Hematopoietic multipotent progenitor cell (in vitro differentiated cells): ENCODE results near the gene ETDC. TPM values are rescaled to one million over a fixed set of nuclear protein-coding genes. Genes with fewer than 3 reads are reported as not detected.

ENCODE experiments used
- DNase-seq, 3 donors: peaks; one replicate each; pipeline ENCODE4 v3.0.0-alpha.2; 2011 to 2015; ENCODE audit warnings: low read depth in 2 of 3, low spot score in 2 of 3
- total RNA-seq: library from RNA; depleted of rRNA; stranded (reverse); fragments of >200 nt; gene quantifications from one replicate; pipeline ENCODE4 v1.2.3, GENCODE V29; 2012

Gene ETDC
- total RNA-seq, 1 donor, result not detected

GRCh38 chrX:135345107-135345589 lies 35.9 kb downstream of the ETDC start:
- peak in 1 of 3 donors; percentile 15 for DNase-seq

GRCh38 chrX:135346975-135347374 lies 37.7 kb downstream of the ETDC start:
- DNase-seq, result no peak

GRCh38 chrX:135347381-135348016 lies 38.2 kb downstream of the ETDC start:
- DNase-seq, result peak in 1 of 3 donors; percentile 6

- DNase-seq, result no peak
These were observed 45.0 kb downstream of the ETDC start for GRCh38 chrX:135354288-135354687.

Other genes starting within 250 kb of the ETDC start
- 0.81 TPM for gene SMIM10L2B, start 210.8 kb upstream of the ETDC start, total RNA-seq
- not detected for gene ETDB, start 189.0 kb upstream of the ETDC start, total RNA-seq
- gene CT55, start 138.1 kb upstream of the ETDC start, total RNA-seq, result not detected
- gene ETDA, start 57.4 kb upstream of the ETDC start, total RNA-seq, result not detected
- 4.8 TPM for gene ZNF75D, start 34.6 kb downstream of the ETDC start, total RNA-seq
- gene ZNF449, start 35.3 kb downstream of the ETDC start, total RNA-seq, result 1.6 TPM
- gene SMIM10L2A, start 112.5 kb downstream of the ETDC start, total RNA-seq, result 0.27 TPM
- 11.8 TPM for gene INTS6L, start 211.2 kb downstream of the ETDC start, total RNA-seq